ENCODE data around the gene IZUMO1. TPM values are rescaled to one million over a fixed set of nuclear protein-coding genes. Genes with fewer than 3 reads are reported as not detected.
A peak's percentile ranks its signal among the peaks of the same experiment; 100 is the strongest.
"Not testable (repeated sequence)": the region's sequence is repeated elsewhere in the genome, so short reads cannot be mapped to it uniquely, and the experiment has no call there.

The IZUMO1 gene
- total RNA-seq, 2 experiments from 2014 or later = not detected

DNA sequence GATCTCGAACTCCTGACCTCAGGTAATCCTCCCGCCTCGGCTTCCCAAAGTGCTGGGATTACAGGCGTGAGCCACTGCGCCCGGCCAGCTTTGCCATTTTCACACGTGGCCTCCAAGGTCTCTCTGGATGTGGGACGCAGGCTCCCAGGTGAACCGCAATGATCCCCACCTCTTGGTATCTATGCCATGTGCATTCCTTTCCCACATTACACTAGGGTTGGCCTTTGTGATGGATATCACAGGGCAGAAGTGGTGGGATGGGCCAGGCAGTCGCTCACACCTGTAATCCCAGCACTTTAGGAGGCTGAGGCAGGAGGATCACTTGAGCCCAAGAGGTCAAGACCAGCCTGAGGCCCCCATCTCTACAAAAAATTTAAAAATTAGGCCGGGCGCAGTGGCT is 31.0 kb upstream of the IZUMO1 start:
- no peak for DNase-seq
- H3K27ac Mint-ChIP-seq = no peak overlapping the region
- peaks cover 2% of the 10 kb centered on the region for H3K4me1 Mint-ChIP-seq (ENCODE audit: low read depth)
- H3K36me3 Mint-ChIP-seq (ENCODE audit: low read depth) = no peaks in the 10 kb centered on the region
- no peak for ATAC-seq
- peaks cover under 1% of the 10 kb centered on the region for H3K27me3 Mint-ChIP-seq (ENCODE audit: low read depth)
- H3K4me3 Mint-ChIP-seq = no peak overlapping the region
- ChIA-PET POLR2A (no interaction called here), CTCF (interaction anchor here (0.8 to 2.0 kb wide), 2 partner anchors 10 to 199 kb away, joined by 3 to 6 read pairs; no protein-coding TSS in a partner anchor)
- no peaks in the 10 kb centered on the region for H3K9me3 Mint-ChIP-seq (ENCODE audit: insufficient read depth)

DNA sequence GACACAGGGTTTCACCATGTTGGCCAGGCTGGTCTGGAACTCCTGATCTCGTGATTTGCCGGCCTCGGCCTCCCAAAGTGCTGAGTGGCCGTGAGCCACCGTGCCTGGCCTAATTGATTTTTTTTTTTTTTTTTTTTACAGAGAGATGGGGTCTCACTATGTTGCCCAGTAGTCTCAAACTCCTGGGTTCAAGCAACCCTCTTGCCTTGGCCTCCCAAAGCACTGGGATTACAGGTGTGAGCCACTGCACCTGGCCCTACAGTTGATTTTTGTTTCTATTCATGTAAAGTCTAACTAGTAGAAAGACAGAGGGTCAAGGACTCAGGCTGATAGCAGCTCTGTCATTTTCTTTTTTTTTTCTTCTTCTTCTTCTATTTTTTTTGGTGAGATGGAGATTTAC is 30.4 kb upstream of the IZUMO1 start:
- POLR2A ChIA-PET = no interaction called here

DNA sequence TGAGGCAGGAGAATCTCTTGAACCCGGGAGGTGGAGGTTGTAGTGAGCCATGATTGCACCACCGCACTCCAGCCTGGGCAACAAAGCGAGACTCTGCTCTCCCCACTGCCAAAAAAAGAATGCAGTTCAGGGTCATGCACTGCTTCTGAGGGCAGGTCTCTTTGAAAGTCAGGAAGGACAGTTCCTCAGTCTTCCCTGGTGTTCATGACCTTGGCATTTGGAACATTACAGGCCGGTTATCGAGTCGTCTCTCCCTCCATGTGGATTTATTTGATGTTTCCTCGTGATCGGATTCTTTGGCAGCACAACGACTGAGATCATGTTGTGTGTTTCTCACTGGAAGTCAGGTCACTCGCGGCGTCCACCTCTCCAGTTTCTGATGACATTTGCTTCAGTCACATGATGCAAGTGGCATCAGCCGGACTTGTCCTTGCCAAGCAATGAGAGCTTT is 25.8 kb upstream of the IZUMO1 start:
- no peak overlapping the region for H3K4me3 Mint-ChIP-seq
- H3K36me3 Mint-ChIP-seq (ENCODE audit: low read depth) = no peaks in the 10 kb centered on the region
- ChIA-PET CTCF (interaction anchor here (1.1 kb wide), 1 partner anchor 15 kb away, joined by 3 read pairs; no protein-coding TSS in a partner anchor), POLR2A (no interaction called here)
- H3K9me3 Mint-ChIP-seq (ENCODE audit: insufficient read depth) = no peaks in the 10 kb centered on the region
- no peak for DNase-seq
- H3K27me3 Mint-ChIP-seq (ENCODE audit: low read depth) = peaks cover 15% of the 10 kb centered on the region
- ATAC-seq = no peak
- no peak overlapping the region for H3K27ac Mint-ChIP-seq
- H3K4me1 Mint-ChIP-seq (ENCODE audit: low read depth) = no peaks in the 10 kb centered on the region

More for the DNA sequence above, 30.4 kb upstream of the IZUMO1 start:
- Mint-ChIP-seq H3K4me1 (ENCODE audit: low read depth) (no peaks in the 10 kb centered on the region), H3K27ac (no peak overlapping the region), H3K27me3 (ENCODE audit: low read depth) (peaks cover 3% of the 10 kb centered on the region), H3K4me3 (no peak overlapping the region), H3K9me3 (ENCODE audit: insufficient read depth) (no peaks in the 10 kb centered on the region), H3K36me3 (ENCODE audit: low read depth) (no peaks in the 10 kb centered on the region)
- ATAC-seq (no peak), DNase-seq (no peak)
- CTCF ChIA-PET = interaction anchor here (0.8 kb wide), 1 partner anchor 199 kb away, joined by 3 read pairs; no protein-coding TSS in a partner anchor

DNA sequence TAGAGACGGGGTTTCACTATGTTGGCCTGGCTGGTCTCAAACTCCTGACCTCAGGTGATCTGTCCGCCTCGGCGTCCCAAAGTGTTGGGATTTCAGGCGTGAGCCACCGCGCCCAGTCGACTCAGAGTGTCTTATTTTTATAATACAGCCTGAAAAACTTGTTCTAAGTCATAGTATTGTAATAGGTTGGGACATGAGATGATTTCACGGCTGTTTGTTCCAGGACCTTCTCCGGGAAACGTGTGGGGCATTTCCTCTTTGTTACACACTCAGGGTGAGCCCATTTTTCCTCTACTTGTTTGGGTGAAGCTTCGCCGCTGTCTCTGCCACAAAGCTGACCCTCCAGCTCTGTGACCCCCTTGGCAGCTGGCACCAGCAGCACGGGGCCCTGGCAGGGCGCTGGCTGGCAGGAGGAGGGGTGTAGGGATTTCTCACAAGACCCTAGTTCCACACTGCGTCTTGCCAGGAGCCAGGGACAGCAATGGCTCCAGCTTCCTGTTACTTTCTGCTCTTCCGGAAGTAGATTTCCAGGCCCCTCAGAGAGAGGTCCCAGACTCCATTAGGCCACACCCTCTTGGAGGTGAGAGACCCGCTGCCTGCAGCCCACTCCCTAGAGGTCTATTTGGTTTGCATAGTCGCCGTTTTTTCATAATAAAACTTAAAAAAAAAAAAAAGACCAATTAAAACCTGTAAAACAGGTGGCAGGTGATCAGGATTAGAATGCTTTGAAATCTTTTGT is 24.2 kb upstream of the IZUMO1 start:
- H3K4me3 Mint-ChIP-seq = no peak overlapping the region
- H3K27ac Mint-ChIP-seq = no peak overlapping the region
- POLR2A ChIA-PET = no interaction called here
- ATAC-seq (no peak), DNase-seq (no peak)
- no peaks in the 10 kb centered on the region for H3K9me3 Mint-ChIP-seq (ENCODE audit: insufficient read depth)
- CTCF ChIA-PET = interaction anchor here (1.1 to 1.3 kb wide), 2 partner anchors 17 to 25 kb away, joined by 3 to 5 read pairs; no protein-coding TSS in a partner anchor
- peaks cover 16% of the 10 kb centered on the region for H3K27me3 Mint-ChIP-seq (ENCODE audit: low read depth)
- no peaks in the 10 kb centered on the region for H3K4me1 Mint-ChIP-seq (ENCODE audit: low read depth)
- H3K36me3 Mint-ChIP-seq (ENCODE audit: low read depth) = no peaks in the 10 kb centered on the region

DNA sequence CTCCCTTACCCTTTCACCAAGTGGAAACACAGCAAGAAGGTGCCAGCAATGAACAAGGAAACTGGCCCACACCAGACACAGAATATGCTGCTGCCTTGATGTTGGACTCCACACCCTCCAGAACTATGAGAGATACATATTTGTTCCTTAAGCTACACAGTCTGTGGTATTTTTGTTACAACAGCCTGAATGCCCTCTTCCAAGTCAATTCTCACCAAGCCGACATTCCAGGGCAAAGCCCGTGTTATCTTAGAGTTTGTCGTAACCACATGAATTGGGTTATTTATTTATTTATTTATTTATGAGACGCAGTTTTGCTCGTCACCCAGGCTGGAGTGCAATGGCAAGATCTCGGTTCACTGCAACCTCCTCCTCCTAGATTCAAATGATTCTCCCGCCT is 23.6 kb upstream of the IZUMO1 start:
- ChIA-PET CTCF (interaction anchor here (0.7 to 1.3 kb wide), 3 partner anchors 18 to 130 kb away, joined by 3 to 5 read pairs (median 3); no protein-coding TSS in a partner anchor), POLR2A (no interaction called here)
- DNase-seq (no peak), ATAC-seq (no peak)
- Mint-ChIP-seq H3K9me3 (ENCODE audit: insufficient read depth) (no peaks in the 10 kb centered on the region), H3K27ac (no peak overlapping the region), H3K27me3 (ENCODE audit: low read depth) (peaks cover 20% of the 10 kb centered on the region), H3K4me3 (no peak overlapping the region), H3K36me3 (ENCODE audit: low read depth) (no peaks in the 10 kb centered on the region), H3K4me1 (ENCODE audit: low read depth) (no peaks in the 10 kb centered on the region)

DNA sequence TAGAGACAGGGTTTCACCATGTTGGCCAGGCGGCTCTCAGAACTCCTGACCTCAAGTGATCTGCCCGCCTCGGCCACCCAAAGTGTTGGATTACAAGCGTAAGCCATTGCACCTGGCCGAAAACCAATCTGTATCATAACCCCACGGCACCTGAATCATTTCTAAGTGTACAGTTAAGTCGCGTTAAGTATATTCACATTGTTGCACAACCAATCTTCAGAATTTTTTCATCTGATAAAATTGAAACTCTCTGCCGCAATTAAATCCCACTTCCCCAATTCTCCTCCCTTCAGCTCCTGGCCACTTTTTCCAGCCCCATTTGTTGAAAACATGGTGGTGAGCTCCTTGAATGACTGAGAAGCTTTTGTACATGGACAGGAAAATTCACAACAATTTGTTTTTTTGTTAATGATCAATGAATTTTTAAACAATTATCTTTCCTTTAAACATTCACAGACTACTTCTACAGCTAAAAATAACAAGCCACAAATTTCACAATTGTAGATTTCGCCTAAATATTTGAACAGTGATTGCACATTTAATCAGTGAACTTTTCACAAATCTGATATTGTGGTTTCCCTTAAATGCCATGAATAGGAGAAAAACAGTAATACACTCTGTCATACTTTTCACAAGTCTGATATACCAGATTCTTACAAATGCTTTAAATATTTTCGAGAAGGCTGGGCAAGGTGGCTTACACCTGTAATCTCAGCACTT is 22.4 kb upstream of the IZUMO1 start:
- Mint-ChIP-seq H3K4me1 (ENCODE audit: low read depth) (no peaks in the 10 kb centered on the region), H3K4me3 (no peak overlapping the region), H3K27ac (no peak overlapping the region), H3K9me3 (ENCODE audit: insufficient read depth) (no peaks in the 10 kb centered on the region), H3K36me3 (ENCODE audit: low read depth) (no peaks in the 10 kb centered on the region), H3K27me3 (ENCODE audit: low read depth) (peaks cover 20% of the 10 kb centered on the region)
- POLR2A ChIA-PET = no interaction called here
- CTCF ChIA-PET = interaction anchor here (0.7 to 0.9 kb wide), 4 partner anchors 18 to 131 kb away, joined by 3 to 4 read pairs (median 4); no protein-coding TSS in a partner anchor
- ATAC-seq = no peak
- DNase-seq = no peak

DNA sequence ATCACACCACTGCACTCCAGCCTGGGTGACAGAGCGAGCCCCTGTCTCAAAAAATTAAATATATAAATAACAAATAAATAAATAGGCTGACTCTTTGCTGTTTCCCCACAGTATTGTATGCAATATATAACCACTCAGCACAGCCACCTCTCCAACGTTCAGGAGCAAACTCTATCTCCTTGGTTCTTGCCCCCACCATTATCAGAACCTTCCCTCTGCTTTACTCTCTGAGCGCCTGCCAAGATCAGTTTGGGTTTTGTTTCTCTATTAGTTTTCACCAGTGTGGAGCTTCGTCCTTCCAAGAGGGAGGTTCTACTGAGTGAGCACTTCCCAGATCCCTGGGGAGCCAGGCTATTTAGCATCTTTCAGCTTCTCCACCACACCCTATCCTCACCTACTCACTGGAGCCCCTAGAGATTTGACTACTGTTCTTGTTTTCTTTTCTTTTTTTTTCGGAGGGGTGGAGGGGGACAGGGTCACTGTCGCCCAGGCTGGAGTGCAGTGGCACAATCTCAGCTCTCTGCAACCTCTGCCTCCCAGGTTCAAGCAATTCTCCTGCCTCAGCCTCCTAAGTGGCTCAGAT is 21.6 kb upstream of the IZUMO1 start:
- POLR2A ChIA-PET; H3K36me3 Mint-ChIP-seq (ENCODE audit: low read depth); H3K27ac Mint-ChIP-seq; ATAC-seq; H3K9me3 Mint-ChIP-seq (ENCODE audit: insufficient read depth); DNase-seq; H3K4me3 Mint-ChIP-seq; H3K4me1 Mint-ChIP-seq (ENCODE audit: low read depth): not testable (repeated sequence)
- CTCF ChIA-PET = interaction anchor here (1.1 kb wide), 1 partner anchor 27 kb away, joined by 3 read pairs; no protein-coding TSS in a partner anchor
- H3K27me3 Mint-ChIP-seq (ENCODE audit: low read depth) = peaks cover 20% of the 10 kb centered on the region

DNA sequence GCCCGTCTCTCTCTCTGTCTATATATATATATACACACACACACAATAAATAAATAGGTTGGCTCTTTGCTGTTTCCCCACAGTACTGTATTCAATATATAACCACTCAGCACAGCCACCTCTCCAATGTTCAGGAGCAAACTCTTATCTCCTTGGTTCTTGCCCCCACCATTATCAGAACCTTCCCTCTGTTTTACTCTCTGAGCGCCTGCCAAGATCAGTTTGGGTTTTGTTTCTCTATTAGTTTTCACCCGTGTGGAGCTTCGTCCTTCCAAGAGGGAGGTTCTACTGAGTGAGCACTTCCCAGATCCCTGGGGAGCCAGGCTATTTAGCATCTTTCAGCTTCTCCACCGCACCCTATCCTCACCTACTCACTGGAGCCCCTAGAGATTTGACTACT is 19.1 kb upstream of the IZUMO1 start:
- CTCF ChIA-PET; H3K27ac Mint-ChIP-seq; H3K4me3 Mint-ChIP-seq; H3K36me3 Mint-ChIP-seq (ENCODE audit: low read depth); DNase-seq; POLR2A ChIA-PET; H3K9me3 Mint-ChIP-seq (ENCODE audit: insufficient read depth); ATAC-seq; H3K4me1 Mint-ChIP-seq (ENCODE audit: low read depth): not testable (repeated sequence)
- H3K27me3 Mint-ChIP-seq (ENCODE audit: low read depth) = peaks cover 21% of the 10 kb centered on the region

DNA sequence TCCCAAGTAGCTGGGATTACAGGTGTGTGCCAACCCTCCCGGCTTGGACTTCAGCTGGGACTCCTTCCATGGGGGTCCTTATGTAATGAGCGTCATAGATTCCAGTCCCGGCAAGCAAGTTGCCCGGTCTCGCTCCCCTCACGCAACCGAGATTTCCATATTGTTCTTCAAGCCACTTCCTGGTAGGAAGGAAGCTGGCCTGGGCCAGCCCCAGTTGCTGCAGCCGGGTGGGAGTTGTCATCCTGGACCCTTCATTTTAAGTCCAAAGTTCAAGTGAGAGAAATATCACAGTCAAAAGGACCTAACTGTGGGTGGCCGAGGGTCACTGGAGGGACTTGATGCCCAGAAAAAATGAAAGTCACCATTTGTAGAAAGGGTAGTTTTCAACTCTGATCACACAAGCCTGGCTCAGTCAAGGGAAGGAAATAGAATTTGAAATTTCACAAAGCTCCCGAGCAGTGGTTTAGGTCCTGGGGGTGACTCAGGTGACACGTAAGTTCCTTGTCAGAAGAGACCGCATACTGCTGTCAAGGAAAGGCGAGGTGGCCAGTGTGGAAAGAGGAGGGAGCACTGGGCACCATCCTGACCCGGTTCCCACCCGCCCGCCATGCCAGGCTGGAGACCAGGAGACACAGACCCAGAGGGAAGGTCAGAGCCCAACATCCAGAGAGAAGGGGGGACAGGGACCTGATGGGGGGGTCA is 13.9 kb upstream of the IZUMO1 start:
- ATAC-seq (peak; percentile 36), DNase-seq (no peak)
- Mint-ChIP-seq H3K27ac (peak overlapping the region; percentile 55), H3K9me3 (ENCODE audit: insufficient read depth) (no peaks in the 10 kb centered on the region), H3K4me3 (no peak overlapping the region), H3K36me3 (ENCODE audit: low read depth) (no peaks in the 10 kb centered on the region), H3K27me3 (ENCODE audit: low read depth) (peaks cover 8% of the 10 kb centered on the region), H3K4me1 (ENCODE audit: low read depth) (peaks cover 12% of the 10 kb centered on the region)
- CTCF ChIA-PET = interaction anchor here (1.1 to 1.8 kb wide), 2 partner anchors 35 to 82 kb away, joined by 3 to 6 read pairs; no protein-coding TSS in a partner anchor
- POLR2A ChIA-PET = interaction anchor here (0.7 kb wide), 1 partner anchor 16 kb away, joined by 3 read pairs; no protein-coding TSS in a partner anchor

DNA sequence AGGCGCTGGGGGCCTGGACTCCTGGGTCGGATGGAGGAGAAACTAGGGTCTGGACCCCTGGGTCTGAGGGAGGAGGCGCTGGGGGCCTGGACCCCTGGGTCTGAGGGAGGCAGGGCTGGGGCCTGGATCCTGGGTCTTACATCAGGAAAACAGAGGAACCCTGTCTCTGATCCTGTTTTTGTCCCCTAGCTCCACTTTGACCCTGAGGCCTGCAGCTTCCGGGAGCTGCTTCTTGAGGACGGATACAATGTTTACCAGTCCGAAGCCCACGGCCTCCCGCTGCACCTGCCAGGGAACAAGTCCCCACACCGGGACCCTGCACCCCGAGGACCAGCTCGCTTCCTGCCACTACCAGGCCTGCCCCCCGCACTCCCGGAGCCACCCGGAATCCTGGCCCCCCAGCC is 11.0 kb upstream of the IZUMO1 start:
- Mint-ChIP-seq H3K27me3 (ENCODE audit: low read depth) (peaks cover 21% of the 10 kb centered on the region), H3K27ac (no peak overlapping the region), H3K4me3 (no peak overlapping the region), H3K4me1 (ENCODE audit: low read depth) (peaks cover 21% of the 10 kb centered on the region), H3K36me3 (ENCODE audit: low read depth) (no peaks in the 10 kb centered on the region), H3K9me3 (ENCODE audit: insufficient read depth) (no peaks in the 10 kb centered on the region)
- CTCF ChIA-PET = interaction anchor here (0.6 kb wide), 1 partner anchor 677 kb away, joined by 3 read pairs; no protein-coding TSS in a partner anchor
- POLR2A ChIA-PET = no interaction called here
- DNase-seq (no peak), ATAC-seq (no peak)

DNA sequence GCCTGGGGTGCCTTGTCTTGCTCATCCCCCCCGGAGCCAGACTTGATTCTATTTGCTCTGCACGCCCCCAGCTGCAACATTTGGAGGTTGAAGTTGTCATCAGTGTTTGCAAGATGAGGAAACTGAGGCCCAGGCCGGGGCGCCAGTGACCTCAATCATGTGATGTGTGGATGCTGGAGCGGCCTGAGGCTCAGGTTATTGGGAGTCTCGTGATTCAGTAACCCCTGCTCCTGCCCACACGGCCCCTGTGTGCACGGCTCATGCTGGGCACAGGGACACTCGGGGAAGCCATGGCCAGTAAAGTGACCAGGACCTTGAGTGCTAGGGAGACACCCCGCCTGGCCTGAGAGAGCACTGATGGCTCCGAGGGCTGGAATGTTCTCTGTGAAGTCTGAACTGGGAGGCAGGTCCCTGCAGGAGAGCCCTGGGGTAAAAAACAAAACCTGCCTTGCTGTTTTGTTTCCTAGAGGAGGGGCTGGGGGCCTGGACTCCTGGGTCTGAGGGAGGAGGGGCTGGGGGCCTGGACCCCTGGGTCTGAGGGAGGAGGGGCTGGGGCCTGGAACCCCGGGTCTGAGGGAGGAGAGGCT is 10.5 kb upstream of the IZUMO1 start:
- Mint-ChIP-seq H3K27me3 (ENCODE audit: low read depth) (peaks cover 22% of the 10 kb centered on the region), H3K27ac (no peak overlapping the region), H3K4me3 (no peak overlapping the region), H3K4me1 (ENCODE audit: low read depth) (peaks cover 22% of the 10 kb centered on the region), H3K9me3 (ENCODE audit: insufficient read depth) (no peaks in the 10 kb centered on the region), H3K36me3 (ENCODE audit: low read depth) (no peaks in the 10 kb centered on the region)
- ATAC-seq (no peak), DNase-seq (no peak)
- ChIA-PET CTCF (no interaction called here), POLR2A (no interaction called here)
